ENCODE results near the gene LGR4. TPM values are rescaled to one million over a fixed set of nuclear protein-coding genes. Genes with fewer than 3 reads are reported as not detected.

The LGR4 gene
- total and polyA plus RNA-seq, 9 of the 15 experiments (the other 6 are each of a cell fraction or from before 2014, with no cell fraction given): 0.94 to 10.1 (median 5.8) TPM

DNA sequence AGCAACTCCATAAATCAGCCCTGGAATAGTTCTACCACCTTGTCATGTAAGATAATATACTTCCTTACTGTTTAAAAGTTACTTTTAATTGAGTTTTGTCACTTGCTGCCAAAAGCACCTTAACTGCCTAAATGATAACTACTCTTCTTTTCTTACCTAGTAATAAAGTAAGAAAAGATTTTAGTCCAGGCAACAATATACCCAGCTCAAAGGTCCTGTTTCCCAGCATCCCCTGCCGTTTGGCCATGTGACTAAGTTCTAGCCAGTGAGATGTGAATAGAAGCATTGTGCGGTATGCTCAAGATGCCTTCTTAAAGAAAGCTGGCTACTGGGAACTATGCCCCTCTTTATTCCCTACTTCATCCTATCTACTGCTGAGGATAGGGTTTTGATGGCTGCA lies 70.1 kb downstream of the LGR4 start:
- WGBS (ENCODE audit: insufficient coverage, low coverage, missing lambda C conversion rate): 86% methylated on average over 2 of the region's 2 CpGs
- in situ Hi-C loops (cut with MboI): no loop called here
- H4K20me1 ChIP-seq (replicated peaks; ENCODE audit: control insufficient read depth, insufficient read depth, low read length): no peaks in the 10 kb centered on the region
- no peak for FAIRE-seq
- ATAC-seq: no peak
- peaks cover 13 to 30% of the 10 kb centered on the region in 2 experiments; a peak in 4 of 5 replicates for H3K4me1 ChIP-seq (replicated peaks in 1 of 2; ENCODE audit: control insufficient read depth in 2 of 2, insufficient read depth in 2 of 2, low read length in 2 of 2)
- TF ChIP-seq, protein P1, sequence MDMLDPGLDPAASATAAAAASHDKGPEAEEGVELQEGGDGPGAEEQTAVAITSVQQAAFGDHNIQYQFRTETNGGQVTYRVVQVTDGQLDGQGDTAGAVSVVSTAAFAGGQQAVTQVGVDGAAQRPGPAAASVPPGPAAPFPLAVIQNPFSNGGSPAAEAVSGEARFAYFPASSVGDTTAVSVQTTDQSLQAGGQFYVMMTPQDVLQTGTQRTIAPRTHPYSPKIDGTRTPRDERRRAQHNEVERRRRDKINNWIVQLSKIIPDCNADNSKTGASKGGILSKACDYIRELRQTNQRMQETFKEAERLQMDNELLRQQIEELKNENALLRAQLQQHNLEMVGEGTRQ (CRISPR knock-in tag; IDR thresholded peaks at IDR 0.05): 0 out of 2 replicates have a peak, but pooled peaks have one; percentile 13
- TF ChIP-seq, protein P2, sequence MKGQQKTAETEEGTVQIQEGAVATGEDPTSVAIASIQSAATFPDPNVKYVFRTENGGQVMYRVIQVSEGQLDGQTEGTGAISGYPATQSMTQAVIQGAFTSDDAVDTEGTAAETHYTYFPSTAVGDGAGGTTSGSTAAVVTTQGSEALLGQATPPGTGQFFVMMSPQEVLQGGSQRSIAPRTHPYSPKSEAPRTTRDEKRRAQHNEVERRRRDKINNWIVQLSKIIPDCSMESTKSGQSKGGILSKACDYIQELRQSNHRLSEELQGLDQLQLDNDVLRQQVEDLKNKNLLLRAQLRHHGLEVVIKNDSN (CRISPR knock-in tag; IDR thresholded peaks at IDR 0.05): 0 out of 2 replicates have a peak, but pooled peaks have one; percentile 12
- TF ChIP-seq BRD4 (IDR thresholded peaks at IDR 0.05): no peak
- H3K27me3 ChIP-seq (ENCODE audit: control insufficient read depth in 2 of 2, insufficient read depth in 2 of 2, low read length in 2 of 2): no peaks in the 10 kb centered on the region
- intact Hi-C loops (cut with micrococcal nuclease): no loop called here
- no peaks in the 10 kb centered on the region for H3K9me3 ChIP-seq (replicated peaks; ENCODE audit: control insufficient read depth, insufficient read depth, low read depth, low read length)
- H3K27ac ChIP-seq (ENCODE audit: extremely low read depth, low read depth, low read length): no peak overlapping the region
- H2AFZ ChIP-seq (ENCODE audit: low read depth, low read length): no peak overlapping the region
- H3K4me2 ChIP-seq (ENCODE audit: insufficient read depth, low read length): no peak overlapping the region
- H3K36me3 ChIP-seq (ENCODE audit: control insufficient read depth, insufficient read depth, low read length): no peaks in the 10 kb centered on the region; the same call in 2 of the 3 replicates
- DNase-seq (ENCODE audit: extremely low read depth in 1 of 4, low spot score in 3 of 4): no peak
- ChIA-PET CTCF (ENCODE audit: low intra/inter-chr PET ratio) (no interaction called here), POLR2A (interaction anchor here (1.1 to 1.7 kb wide), 3 partner anchors 13 to 23 kb away, joined by 3 to 5 read pairs (median 5); no protein-coding TSS in a partner anchor)
- no peak overlapping the region for H3K9ac ChIP-seq (ENCODE audit: insufficient read depth in 1 of 2, low read depth in 2 of 2, low read length in 2 of 2)
- no TSS peak for BruUV-seq (replicated peaks)
- H3K9me1 ChIP-seq (ENCODE audit: control insufficient read depth, insufficient read depth, low read length): no peaks in the 10 kb centered on the region
- no peak overlapping the region for H3K4me3 ChIP-seq
- H3K79me2 ChIP-seq (ENCODE audit: control insufficient read depth, insufficient read depth, low read length): no peaks in the 10 kb centered on the region
